HL-60 (cell line): ENCODE data around the gene RET.

ENCODE experiments used
- CTCF ChIP-seq: IDR thresholded peaks from one replicate; pipeline ENCODE4 v1.5.1; 2011; ENCODE audit warnings: low read length, control low read depth, inconsistent platforms; ENCODE audit not compliant: insufficient read depth
- REST ChIP-seq: IDR thresholded peaks from 2 replicates; pipeline ENCODE4 v1.6.1; 2012; ENCODE audit warnings: low read depth; ENCODE audit not compliant: insufficient replicate concordance

GRCh38 chr10:43032613-43033012, 44.3 kb upstream of the RET start:
- no peak for TF ChIP-seq CTCF
- TF ChIP-seq REST, result no peak
